Measurements from ENCODE around the gene SEC24B. TPM values are rescaled to one million over a fixed set of nuclear protein-coding genes. Genes with fewer than 3 reads are reported as not detected.

SEC24B gene
- total and polyA plus RNA-seq, 2 donors (not counting 3 experiments of a cell fraction or from before 2014, with no cell fraction given), result 35.9 to 46.2 TPM

DNA sequence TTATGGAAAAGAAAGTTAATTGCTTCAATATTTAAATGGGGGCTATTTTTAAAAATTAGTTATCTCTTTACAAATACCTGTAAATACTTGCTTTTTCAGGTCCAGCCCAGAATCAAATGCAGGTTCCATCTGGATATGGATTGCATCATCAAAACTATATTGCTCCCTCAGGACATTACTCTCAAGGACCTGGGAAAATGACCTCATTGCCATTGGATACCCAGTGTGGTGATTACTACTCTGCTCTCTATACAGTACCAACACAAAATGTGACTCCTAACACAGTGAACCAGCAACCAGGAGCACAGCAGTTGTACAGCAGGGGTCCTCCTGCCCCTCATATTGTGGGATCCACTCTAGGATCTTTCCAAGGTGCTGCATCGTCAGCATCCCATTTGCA is 29.2 kb downstream of the SEC24B start:
- dilution Hi-C loops (cut with MboI; ENCODE audit: extremely low pct_ligation_motif_present, low sequenced_read_pairs), result no loop called here
- TF ChIP-seq MYC (IDR thresholded peaks at IDR 0.05; ENCODE audit: low read depth, low read length) (no peak), POLR2A (IDR thresholded peaks at IDR 0.05; ENCODE audit: low read depth, low read length) (no peak), JUN (IDR thresholded peaks at IDR 0.05; ENCODE audit: borderline replicate concordance, insufficient read depth, insufficient read length, low read depth) (no peak), EZH2 (IDR thresholded peaks at IDR 0.05; ENCODE audit: borderline replicate concordance, low read depth, low read length, severe bottlenecking) (no peak), FOS (IDR thresholded peaks at IDR 0.05; ENCODE audit: borderline replicate concordance, insufficient read depth, low read length) (no peak), GATA2 (IDR thresholded peaks at IDR 0.05; ENCODE audit: insufficient read depth, insufficient read length, low read depth, low read length) (no peak), POLR2AphosphoS5 (IDR thresholded peaks at IDR 0.05; ENCODE audit: insufficient read depth, low read depth, low read length) (no peak)
- TF ChIP-seq, protein P1, sequence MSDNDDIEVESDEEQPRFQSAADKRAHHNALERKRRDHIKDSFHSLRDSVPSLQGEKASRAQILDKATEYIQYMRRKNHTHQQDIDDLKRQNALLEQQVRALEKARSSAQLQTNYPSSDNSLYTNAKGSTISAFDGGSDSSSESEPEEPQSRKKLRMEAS (IDR thresholded peaks at IDR 0.05; ENCODE audit: insufficient read depth, insufficient read length), result no peak
- TF ChIP-seq, protein P2, sequence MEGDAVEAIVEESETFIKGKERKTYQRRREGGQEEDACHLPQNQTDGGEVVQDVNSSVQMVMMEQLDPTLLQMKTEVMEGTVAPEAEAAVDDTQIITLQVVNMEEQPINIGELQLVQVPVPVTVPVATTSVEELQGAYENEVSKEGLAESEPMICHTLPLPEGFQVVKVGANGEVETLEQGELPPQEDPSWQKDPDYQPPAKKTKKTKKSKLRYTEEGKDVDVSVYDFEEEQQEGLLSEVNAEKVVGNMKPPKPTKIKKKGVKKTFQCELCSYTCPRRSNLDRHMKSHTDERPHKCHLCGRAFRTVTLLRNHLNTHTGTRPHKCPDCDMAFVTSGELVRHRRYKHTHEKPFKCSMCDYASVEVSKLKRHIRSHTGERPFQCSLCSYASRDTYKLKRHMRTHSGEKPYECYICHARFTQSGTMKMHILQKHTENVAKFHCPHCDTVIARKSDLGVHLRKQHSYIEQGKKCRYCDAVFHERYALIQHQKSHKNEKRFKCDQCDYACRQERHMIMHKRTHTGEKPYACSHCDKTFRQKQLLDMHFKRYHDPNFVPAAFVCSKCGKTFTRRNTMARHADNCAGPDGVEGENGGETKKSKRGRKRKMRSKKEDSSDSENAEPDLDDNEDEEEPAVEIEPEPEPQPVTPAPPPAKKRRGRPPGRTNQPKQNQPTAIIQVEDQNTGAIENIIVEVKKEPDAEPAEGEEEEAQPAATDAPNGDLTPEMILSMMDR (IDR thresholded peaks at IDR 0.05; ENCODE audit: extremely low read depth in 1 of 2, insufficient read depth in 1 of 2, low read depth in 1 of 2, low read length in 2 of 2), result no peak
- BruUV-seq (replicated peaks), result no TSS peak
- CTCF ChIA-PET, result no interaction called here
- Histone ChIP-seq H3K9me3 (replicated peaks; ENCODE audit: control insufficient read depth, insufficient read depth, low read length) (no peaks in the 10 kb centered on the region), H3K27ac (ENCODE audit: insufficient read depth, low read depth, low read length) (no peak overlapping the region), H3K27me3 (ENCODE audit: control insufficient read depth in 2 of 2, insufficient read depth in 2 of 2, low read length in 2 of 2) (no peaks in the 10 kb centered on the region), H3K36me3 (ENCODE audit: control insufficient read depth in 2 of 2, extremely low read depth in 1 of 2, insufficient read depth in 2 of 2, low read length in 2 of 2) (peaks cover 11 to 14% of the 10 kb centered on the region in 2 experiments), H3K4me2 (ENCODE audit: insufficient read depth, low read length) (no peak overlapping the region), H3K4me3 (replicated peaks in 1 of 3; ENCODE audit: insufficient read depth in 1 of 3, low read depth in 1 of 3, low read length in 3 of 3) (no peak overlapping the region), H3K79me2 (ENCODE audit: control insufficient read depth, insufficient read depth, low read length) (peaks cover 82% of the 10 kb centered on the region), H3K9me1 (replicated peaks; ENCODE audit: control insufficient read depth, extremely low read depth, insufficient read depth, low read length) (no peaks in the 10 kb centered on the region), H2AFZ (ENCODE audit: low read depth, low read length) (no peak overlapping the region), H3K4me1 (ENCODE audit: control insufficient read depth, extremely low read depth, insufficient read depth, low read length) (no peaks in the 10 kb centered on the region), H3K9ac (replicated peaks; ENCODE audit: extremely low read depth, insufficient read depth, low read length) (no peak overlapping the region), H4K20me1 (replicated peaks; ENCODE audit: control insufficient read depth, extremely low read depth, insufficient read depth, low read length) (peaks cover 14% of the 10 kb centered on the region)
- DNase-seq (ENCODE audit: low read depth, low spot score) (no peak), FAIRE-seq (no peak)
- intact Hi-C loops (cut with micrococcal nuclease), result no loop called here
- POLR2A ChIA-PET, result no interaction called here
